Stimulated activated naive CD8-positive, alpha-beta T cell treated with anti-CD3 and anti-CD28 coated beads, Interleukin-15, amount 100 ng/mL, for 72 hours (primary cell): ENCODE data around the gene RAPGEF2.
"Not testable (repeated sequence)": the region's sequence is repeated elsewhere in the genome, so short reads cannot be mapped to it uniquely, and the experiment has no call there.

Experiments
- ATAC-seq: fragments of 150-1000 bp; cut with Tn5 transposase; 2 replicates; pipeline ENCODE4 v1.10.0; 2021; ENCODE audit warnings: mild to moderate bottlenecking, moderate library complexity
- DNase-seq, 2 donors: peaks; one replicate each; pipeline ENCODE4 v3.0.0; 2021 to 2022
- H3K27ac Mint-ChIP-seq, 2 donors: one replicate each; pipeline ENCODE4 v1.8.0; 2022; ENCODE audit warnings: mild to moderate bottlenecking in 2 of 2, mixed read lengths in 2 of 2, moderate library complexity in 2 of 2
- H3K27me3 Mint-ChIP-seq: one replicate; pipeline ENCODE4 v1.8.0; 2022; ENCODE audit warnings: mixed read lengths
- H3K4me1 Mint-ChIP-seq: one replicate; pipeline ENCODE4 v1.8.0; 2022; ENCODE audit warnings: mild to moderate bottlenecking, mixed read lengths
- H3K4me3 Mint-ChIP-seq, 2 donors: one replicate each; pipeline ENCODE4 v1.8.0; 2022; ENCODE audit warnings: mild to moderate bottlenecking in 2 of 2, mixed read lengths in 2 of 2, moderate library complexity in 1 of 2
- H3K9me3 Mint-ChIP-seq, 2 donors: one replicate each; pipeline ENCODE4 v1.8.0; 2022; ENCODE audit warnings: mixed read lengths in 2 of 2

Gene RAPGEF2

DNA sequence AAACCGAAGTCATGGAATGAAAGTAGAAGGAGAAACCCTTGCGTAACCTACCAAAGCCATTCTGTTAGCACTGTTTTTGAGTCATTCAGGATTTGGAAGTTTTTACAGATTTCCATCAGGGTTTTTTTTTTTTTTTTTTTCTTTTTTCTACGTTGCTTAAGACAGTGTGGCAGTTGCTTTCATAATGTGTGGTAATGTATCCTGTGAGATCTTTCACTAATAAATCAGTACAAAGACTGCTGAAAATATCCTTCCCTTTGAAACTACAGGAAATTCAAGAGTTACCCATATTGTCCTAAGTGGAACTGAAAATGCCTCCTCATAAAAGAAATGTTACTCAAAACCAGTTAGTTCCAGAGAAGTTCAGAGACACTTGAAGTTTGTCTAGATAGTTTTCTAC lies 137.8 kb downstream of the RAPGEF2 start:
- Mint-ChIP-seq H3K4me1 (no peaks in the 10 kb centered on the region), H3K27me3 (no peaks in the 10 kb centered on the region), H3K4me3 (no peak overlapping the region), H3K27ac (no peak overlapping the region), H3K9me3 (no peaks in the 10 kb centered on the region)
- DNase-seq (no peak), ATAC-seq (no peak)

GRCh38 chr4:159242427-159242826 lies 139.5 kb downstream of the RAPGEF2 start:
- no peak overlapping the region for H3K4me3 Mint-ChIP-seq
- H3K27me3 Mint-ChIP-seq = no peaks in the 10 kb centered on the region
- DNase-seq (no peak), ATAC-seq (no peak)
- H3K4me1 Mint-ChIP-seq = no peaks in the 10 kb centered on the region
- no peak overlapping the region for H3K27ac Mint-ChIP-seq
- no peaks in the 10 kb centered on the region for H3K9me3 Mint-ChIP-seq

DNA sequence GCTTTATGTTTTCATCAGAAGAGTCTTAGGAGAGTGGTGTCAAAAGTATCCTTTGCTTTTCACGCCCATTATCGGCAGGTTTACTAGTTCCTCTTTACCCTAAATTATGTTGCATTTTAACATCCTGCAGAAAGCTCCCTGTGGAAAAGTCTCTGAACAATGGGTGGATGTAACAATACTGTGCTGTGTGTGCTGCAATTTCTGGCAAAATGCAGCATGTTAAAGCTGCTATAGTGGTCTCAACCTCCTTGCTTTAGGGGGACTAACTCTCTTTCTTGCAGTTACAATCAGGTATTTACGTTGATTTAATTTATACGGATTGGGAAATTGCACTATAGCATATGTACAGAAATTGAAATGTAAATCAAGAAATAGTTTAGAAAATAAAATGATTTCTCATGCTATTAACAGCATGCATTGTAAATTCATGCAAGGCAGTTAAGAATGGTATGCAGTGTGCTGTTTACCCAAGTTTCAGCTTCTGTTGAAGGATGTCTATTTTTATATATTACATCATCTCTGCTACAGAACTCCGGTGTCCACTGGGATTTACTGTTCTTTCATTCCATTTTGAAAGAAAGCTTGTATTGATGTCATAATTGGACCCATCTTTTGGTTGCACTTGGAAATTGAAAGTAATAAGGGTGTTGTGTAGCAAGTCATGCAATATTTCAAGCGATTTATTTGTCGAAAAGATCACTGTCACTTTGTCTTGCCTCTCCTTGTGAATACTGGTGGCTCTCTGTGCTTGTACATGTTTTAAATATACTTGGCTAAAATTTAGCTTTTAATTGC lies 145.7 kb downstream of the RAPGEF2 start:
- no peaks in the 10 kb centered on the region for H3K27me3 Mint-ChIP-seq
- peaks cover 0 to 5% of the 10 kb centered on the region in 2 donors for H3K9me3 Mint-ChIP-seq
- no peak for ATAC-seq
- no peak overlapping the region for H3K27ac Mint-ChIP-seq
- no peak for DNase-seq
- no peak overlapping the region for H3K4me3 Mint-ChIP-seq
- H3K4me1 Mint-ChIP-seq = no peaks in the 10 kb centered on the region

- H3K27me3 Mint-ChIP-seq = no peaks in the 10 kb centered on the region
- no peak for ATAC-seq
- peaks cover 0 to 5% of the 10 kb centered on the region in 2 donors for H3K9me3 Mint-ChIP-seq
- no peak for DNase-seq
- no peaks in the 10 kb centered on the region for H3K4me1 Mint-ChIP-seq
- H3K27ac Mint-ChIP-seq = no peak overlapping the region
- no peak overlapping the region for H3K4me3 Mint-ChIP-seq
Measured at GRCh38 chr4:159250751-159251325, 148.0 kb downstream of the RAPGEF2 start.

DNA sequence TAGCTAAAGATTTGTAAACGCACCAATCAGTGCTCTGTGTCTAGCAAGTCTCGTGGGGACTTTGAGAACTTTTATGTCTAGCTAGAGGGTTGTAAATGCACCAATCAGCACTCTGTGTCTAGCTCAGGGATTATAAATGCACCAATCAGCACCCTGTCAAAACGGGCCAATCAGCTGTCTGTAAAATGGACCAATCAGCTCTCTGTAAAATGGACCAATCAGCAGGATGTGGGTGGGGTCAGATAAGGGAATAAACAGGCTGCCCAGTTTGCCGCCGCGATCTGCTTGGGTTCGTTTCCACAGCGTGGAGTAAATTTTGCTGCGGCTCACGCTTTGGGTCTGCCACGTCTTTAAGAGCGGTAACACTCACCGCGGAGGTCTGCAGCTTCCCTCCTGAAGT lies 148.7 kb downstream of the RAPGEF2 start:
- H3K4me3 Mint-ChIP-seq, H3K9me3 Mint-ChIP-seq, DNase-seq, H3K27me3 Mint-ChIP-seq, H3K4me1 Mint-ChIP-seq, H3K27ac Mint-ChIP-seq, ATAC-seq: not testable (repeated sequence)

- peaks cover 0 to 5% of the 10 kb centered on the region in 2 donors for H3K9me3 Mint-ChIP-seq
- no peak overlapping the region for H3K27ac Mint-ChIP-seq
- H3K27me3 Mint-ChIP-seq = no peaks in the 10 kb centered on the region
- no peaks in the 10 kb centered on the region for H3K4me1 Mint-ChIP-seq
- DNase-seq = no peak
- ATAC-seq = no peak
- no peak overlapping the region for H3K4me3 Mint-ChIP-seq
Measured at GRCh38 chr4:159252491-159252890, 149.6 kb downstream of the RAPGEF2 start.

DNA sequence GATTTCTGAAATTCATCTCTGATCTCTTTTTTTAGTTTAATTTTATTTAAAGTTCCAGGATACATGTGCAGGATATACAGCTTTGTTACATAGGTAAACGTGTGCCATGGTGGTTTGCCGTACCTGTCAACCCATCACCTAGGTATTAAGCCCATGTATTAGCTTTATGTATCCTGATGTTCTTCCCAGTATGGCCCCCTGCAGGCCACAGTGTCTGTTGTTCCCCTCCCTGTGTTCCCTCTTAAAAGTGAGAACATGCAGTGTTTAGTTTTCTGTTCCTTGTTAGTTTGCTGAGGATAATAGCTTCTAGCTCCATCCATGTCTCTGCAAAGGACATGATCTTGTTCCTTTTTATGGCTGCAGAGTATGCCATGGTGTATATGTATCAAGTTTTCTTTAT lies 153.2 kb downstream of the RAPGEF2 start:
- no peaks in the 10 kb centered on the region for H3K27me3 Mint-ChIP-seq
- DNase-seq (no peak), ATAC-seq (no peak)

DNA sequence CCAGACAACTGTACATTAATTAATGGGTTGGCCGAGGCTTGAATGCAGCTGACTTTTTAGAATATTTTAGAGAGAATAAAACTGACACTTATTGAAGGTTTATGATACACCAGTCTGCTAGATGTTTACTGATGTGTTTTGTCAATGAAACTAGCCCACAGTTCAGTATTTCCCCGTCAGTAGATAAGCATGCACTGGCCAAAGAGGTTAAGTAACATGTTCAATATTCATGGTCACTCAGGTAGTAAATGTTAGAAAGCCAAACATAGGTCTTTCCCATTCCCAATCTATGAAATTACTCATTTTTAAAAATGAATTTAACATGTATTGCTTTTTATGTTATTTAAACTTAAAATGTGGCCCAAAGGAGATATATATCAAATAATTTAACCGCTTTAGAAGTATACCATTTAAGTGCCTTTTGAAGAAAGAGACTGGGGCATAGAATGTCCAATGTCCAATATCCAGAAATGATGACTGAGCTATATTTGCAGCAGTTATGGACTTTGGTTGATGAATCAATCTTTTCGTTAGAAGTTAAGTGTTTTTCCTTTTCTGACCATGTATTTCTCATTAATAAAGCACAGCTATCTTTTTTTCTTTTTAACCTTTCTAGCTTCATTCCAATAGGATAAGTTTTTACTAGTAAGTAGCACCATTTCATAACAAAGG lies 156.1 kb downstream of the RAPGEF2 start:
- no peak for ATAC-seq
- Mint-ChIP-seq H3K4me3 (no peak overlapping the region), H3K9me3 (no peaks in the 10 kb centered on the region), H3K27me3 (no peaks in the 10 kb centered on the region), H3K4me1 (no peaks in the 10 kb centered on the region), H3K27ac (no peak overlapping the region)
- DNase-seq = no peak

More for the DNA sequence above, 153.2 kb downstream of the RAPGEF2 start:
- Mint-ChIP-seq H3K27ac (no peak overlapping the region), H3K9me3 (peaks cover 0 to 5% of the 10 kb centered on the region in 2 donors), H3K4me3 (no peak overlapping the region), H3K4me1 (no peaks in the 10 kb centered on the region)

- Mint-ChIP-seq H3K27ac (no peak overlapping the region), H3K4me3 (no peak overlapping the region), H3K9me3 (no peaks in the 10 kb centered on the region), H3K4me1 (no peaks in the 10 kb centered on the region), H3K27me3 (no peaks in the 10 kb centered on the region)
- DNase-seq (no peak), ATAC-seq (no peak)
Measured at GRCh38 chr4:159264057-159264456, 161.2 kb downstream of the RAPGEF2 start.

DNA sequence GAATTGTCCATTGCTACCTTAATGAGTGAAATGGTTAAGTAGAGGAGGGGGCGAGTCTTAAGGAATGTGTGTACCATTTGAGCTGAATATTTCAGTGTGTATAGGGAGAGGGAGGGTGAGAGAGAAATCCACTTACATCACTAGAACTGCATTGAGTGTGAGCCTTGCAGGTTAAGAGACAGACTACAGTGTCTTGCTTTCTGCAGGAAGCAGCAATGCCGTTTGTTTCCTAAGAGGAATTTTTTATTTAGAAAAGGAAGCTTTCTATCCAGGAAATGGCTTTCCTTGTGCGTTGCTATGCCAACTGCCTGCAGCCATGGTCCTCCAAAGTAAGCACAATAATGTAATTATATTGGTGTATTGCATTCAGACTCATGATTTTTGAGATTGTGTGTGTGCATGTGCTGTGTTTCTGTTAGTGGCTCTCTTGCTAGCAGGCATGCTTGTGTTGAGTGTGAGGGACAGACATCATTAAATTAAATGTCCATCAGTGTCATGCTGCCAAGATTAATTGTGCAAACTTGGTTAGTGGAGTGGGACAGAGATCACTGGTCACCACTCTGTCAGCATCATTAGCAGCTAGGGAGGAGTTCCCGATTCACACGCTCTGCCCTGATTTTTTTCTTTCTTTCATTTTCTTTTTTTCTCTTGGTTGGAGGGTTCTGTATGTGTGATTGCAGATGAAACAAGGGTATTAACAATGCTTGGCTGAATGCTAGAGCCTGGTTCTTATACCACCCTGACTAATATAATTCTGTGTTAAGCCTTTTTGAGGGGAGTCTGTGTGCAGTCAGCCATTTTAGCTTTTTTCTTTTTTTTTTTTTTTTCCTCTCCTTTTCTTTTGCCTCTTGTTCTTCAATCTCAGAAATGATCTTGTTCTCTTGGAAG lies 164.3 kb downstream of the RAPGEF2 start:
- DNase-seq (no peak), ATAC-seq (no peak)
- H3K27me3 Mint-ChIP-seq = no peaks in the 10 kb centered on the region
- no peak overlapping the region for H3K27ac Mint-ChIP-seq
- H3K4me3 Mint-ChIP-seq = no peak overlapping the region
- H3K4me1 Mint-ChIP-seq = peaks cover 4% of the 10 kb centered on the region
- H3K9me3 Mint-ChIP-seq = no peaks in the 10 kb centered on the region

DNA sequence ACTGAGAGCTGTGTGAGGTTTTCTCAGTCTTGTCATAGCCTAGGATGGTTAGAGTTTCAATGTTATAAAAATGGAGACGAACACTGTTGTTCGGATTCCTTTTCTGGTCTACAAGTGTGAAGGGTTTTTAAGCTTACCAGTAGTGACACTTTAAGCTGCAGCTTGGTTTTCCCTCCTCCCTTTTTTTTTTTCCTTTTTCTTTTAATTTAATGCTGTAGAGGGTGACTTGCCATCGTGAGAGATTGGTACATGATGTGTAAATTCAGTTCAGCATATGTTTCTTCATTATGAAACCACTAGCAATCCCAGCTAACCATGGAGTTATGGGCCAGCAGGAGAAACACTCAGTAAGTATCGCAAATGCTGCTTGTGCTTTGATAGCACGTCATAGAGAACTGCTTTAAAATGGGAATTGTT lies 165.0 kb downstream of the RAPGEF2 start:
- no peak overlapping the region for H3K27ac Mint-ChIP-seq
- no peak for DNase-seq
- ATAC-seq = no peak
- no peaks in the 10 kb centered on the region for H3K27me3 Mint-ChIP-seq
- peaks cover 10% of the 10 kb centered on the region for H3K4me1 Mint-ChIP-seq
- H3K4me3 Mint-ChIP-seq = no peak overlapping the region
- no peaks in the 10 kb centered on the region for H3K9me3 Mint-ChIP-seq

DNA sequence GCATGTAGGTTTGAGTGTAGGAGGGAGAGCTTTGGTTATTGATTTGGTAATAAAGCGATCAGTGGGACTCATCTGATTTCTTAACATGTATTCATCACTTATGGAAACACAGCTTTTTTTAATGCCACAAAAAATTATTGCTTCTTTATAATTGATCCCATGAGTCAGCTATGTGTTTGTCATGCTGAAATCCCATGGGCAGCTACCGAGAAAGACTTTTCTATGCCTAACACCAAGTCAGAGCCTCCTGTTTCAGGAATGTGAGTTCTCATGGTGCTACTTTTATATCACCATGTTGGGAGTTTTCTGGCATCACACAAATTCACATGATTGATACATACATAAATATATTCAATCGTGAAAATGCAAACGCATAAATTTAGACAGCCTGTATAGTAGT lies 165.7 kb downstream of the RAPGEF2 start:
- Mint-ChIP-seq H3K27ac (no peak overlapping the region), H3K4me1 (peaks cover 10% of the 10 kb centered on the region)

DNA sequence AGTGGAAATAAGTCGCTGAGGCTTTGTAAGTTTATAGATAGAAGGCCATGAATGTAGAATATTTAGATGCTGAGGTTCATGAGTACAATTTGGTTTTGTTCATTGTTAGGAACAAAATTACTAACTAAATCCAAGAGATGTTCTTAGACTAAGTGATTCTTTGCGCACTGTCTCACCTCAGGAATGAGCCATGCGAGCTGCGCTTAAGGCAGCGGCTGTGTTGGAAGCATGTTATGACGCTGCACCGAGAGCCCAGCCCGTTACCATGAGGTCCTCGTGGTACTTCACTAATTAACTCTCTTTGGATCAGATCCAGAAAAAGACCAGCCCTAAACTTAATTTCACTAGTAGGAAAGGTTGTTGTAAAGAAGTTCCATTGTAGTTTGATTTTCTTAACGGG lies 166.2 kb downstream of the RAPGEF2 start:
- no peak overlapping the region for H3K4me3 Mint-ChIP-seq
- no peaks in the 10 kb centered on the region for H3K9me3 Mint-ChIP-seq
- H3K4me1 Mint-ChIP-seq = peaks cover 10% of the 10 kb centered on the region
- H3K27ac Mint-ChIP-seq = no peak overlapping the region
- no peak for DNase-seq
- no peak for ATAC-seq
- H3K27me3 Mint-ChIP-seq = no peaks in the 10 kb centered on the region

More for the DNA sequence above, 165.7 kb downstream of the RAPGEF2 start:
- Mint-ChIP-seq H3K9me3 (no peaks in the 10 kb centered on the region), H3K27me3 (no peaks in the 10 kb centered on the region), H3K4me3 (no peak overlapping the region)
- ATAC-seq (no peak), DNase-seq (no peak)

DNA sequence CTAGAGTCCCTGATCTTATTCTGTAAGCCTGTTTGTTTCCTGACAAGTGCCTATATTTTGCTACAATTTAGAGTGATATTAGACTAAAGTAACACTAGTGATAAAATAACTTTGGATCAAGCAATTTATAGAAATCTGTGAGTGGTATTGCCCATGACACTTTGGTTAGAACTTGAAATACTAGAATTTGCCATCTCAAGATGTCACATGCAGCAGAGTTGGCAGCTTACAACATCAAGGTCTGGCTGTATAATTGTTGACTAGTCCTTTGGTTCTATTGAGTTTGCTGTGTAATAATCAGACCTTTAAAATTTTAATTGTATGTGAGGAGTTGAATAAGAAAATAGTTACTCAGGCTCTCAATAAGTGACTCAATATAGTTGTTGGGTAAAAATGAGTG lies 167.1 kb downstream of the RAPGEF2 start:
- Mint-ChIP-seq H3K27me3 (no peaks in the 10 kb centered on the region), H3K4me1 (peaks cover 10% of the 10 kb centered on the region), H3K9me3 (no peaks in the 10 kb centered on the region), H3K27ac (no peak overlapping the region), H3K4me3 (no peak overlapping the region)
- ATAC-seq (no peak), DNase-seq (no peak)

DNA sequence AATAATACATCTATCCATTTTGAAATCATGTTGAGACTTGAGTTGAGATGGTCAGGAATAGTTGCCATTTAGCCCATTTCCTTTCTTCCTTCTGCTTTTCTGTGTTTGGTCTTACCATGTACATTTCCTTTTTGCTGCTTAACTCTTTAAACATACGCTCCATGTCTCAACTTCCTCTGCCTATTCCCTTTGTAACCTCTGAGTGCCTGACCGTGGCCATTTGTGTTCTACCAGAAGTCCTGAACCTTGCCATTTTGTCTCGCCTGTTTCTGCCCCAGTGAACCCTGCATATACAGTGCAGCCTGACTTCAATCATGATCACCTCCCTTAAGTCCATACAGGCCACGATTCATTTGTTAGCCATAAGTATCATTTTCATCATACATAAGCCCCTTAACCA lies 169.0 kb downstream of the RAPGEF2 start:
- DNase-seq (no peak), ATAC-seq (no peak)
- Mint-ChIP-seq H3K27me3 (no peaks in the 10 kb centered on the region), H3K4me3 (no peak overlapping the region), H3K9me3 (no peaks in the 10 kb centered on the region), H3K27ac (no peak overlapping the region), H3K4me1 (peaks cover 10% of the 10 kb centered on the region)
